SK-N-SH (cell line): Measurements from ENCODE around the gene PLEKHA8. TPM values are rescaled to one million over a fixed set of nuclear protein-coding genes. Genes with fewer than 3 reads are reported as not detected.

ENCODE experiments used
- CTCF ChIA-PET: fragments of 300-600, 350-600 bp; formaldehyde crosslinking; extraction: SDS; loops from one replicate; lab custom pipeline; 2021; lab: Yijun Ruan, JAX
- POLR2A ChIA-PET: fragments of 350-600 bp; sonication (Branson Sonifier 250); formaldehyde crosslinking; extraction: SDS; loops from one replicate; lab custom pipeline; 2020; ENCODE audit warnings: antibody characterized with exemption, inconsistent platforms; lab: Yijun Ruan, JAX
- DNase-seq: peaks from one replicate; pipeline ENCODE4 v3.0.0; 2012
- H2AFZ ChIP-seq: fragments of 200-600 bp; sonication (generic); 2 replicates; pipeline ENCODE4 v1.8.1; 2016; ENCODE audit warnings: antibody characterized with exemption, mild to moderate bottlenecking, low read depth
- H3F3A ChIP-seq: fragments of 200-600 bp; sonication (generic); replicated peaks from 2 replicates; pipeline ENCODE3; 2016; ENCODE audit warnings: antibody characterized with exemption, mild to moderate bottlenecking; ENCODE audit not compliant: insufficient read depth
- H3K27ac ChIP-seq, 2 experiments: fragments of 200-500 bp in 1 of 2; fragments of 200-600 bp in 1 of 2; sonication (Bioruptor generic) in 1 of 2; sonication (generic), shearing (Covaris generic) in 1 of 2; 2 replicates each; pipeline versions ENCODE4 v1.5.1 to v1.6.1; 2014 to 2016; ENCODE audit warnings: low read depth in 2 of 2, inconsistent platforms in 1 of 2, low read length in 1 of 2, mild to moderate bottlenecking in 1 of 2, mixed read lengths in 1 of 2
- H3K27me3 ChIP-seq: fragments of 200-600 bp; sonication (generic), shearing (Covaris generic); 2 replicates; pipeline ENCODE4 v1.6.1; 2016; ENCODE audit warnings: mixed run types; ENCODE audit not compliant: insufficient read depth
- H3K36me3 ChIP-seq, 2 experiments: fragments of 200-500 bp in 1 of 2; fragments of 200-600 bp in 1 of 2; sonication (Bioruptor generic) in 1 of 2; sonication (generic) in 1 of 2; replicated peaks in 1 of 2; 2 replicates each; pipeline versions ENCODE3 to v1.5.1; 2014 to 2016; ENCODE audit warnings: low read length in 1 of 2, mild to moderate bottlenecking in 1 of 2; ENCODE audit not compliant: insufficient read depth in 2 of 2, control insufficient read depth in 1 of 2
- H3K4me1 ChIP-seq, 2 experiments: fragments of 200-500 bp in 1 of 2; fragments of 200-600 bp in 1 of 2; sonication (Bioruptor generic) in 1 of 2; sonication (generic), shearing (Covaris generic) in 1 of 2; 2 replicates each; pipeline versions ENCODE4 v1.5.1 to v1.6.1; 2014 to 2016; ENCODE audit warnings: low read depth in 1 of 2, low read length in 1 of 2, mixed run types in 1 of 2; ENCODE audit not compliant: insufficient read depth in 2 of 2, control insufficient read depth in 1 of 2
- H3K4me2 ChIP-seq: fragments of 200-600 bp; sonication (generic), shearing (Covaris generic); 2 replicates; pipeline ENCODE4 v1.6.1; 2017; ENCODE audit warnings: mixed run types
- H3K4me3 ChIP-seq, 2 experiments: fragments of 200-500 bp in 1 of 2; fragments of 200-600 bp in 1 of 2; sonication (Bioruptor generic) in 1 of 2; sonication (generic), shearing (Covaris generic) in 1 of 2; 2 replicates each; pipeline versions ENCODE4 v1.5.1 to v1.8.1; 2014 to 2016; ENCODE audit warnings: low read depth in 2 of 2, inconsistent platforms in 1 of 2, low read length in 1 of 2, mild to moderate bottlenecking in 1 of 2, mixed read lengths in 1 of 2, moderate library complexity in 1 of 2
- H3K79me2 ChIP-seq: fragments of 200-600 bp; sonication (generic); 2 replicates; pipeline ENCODE4 v1.8.1; 2017; ENCODE audit warnings: mild to moderate bottlenecking; ENCODE audit not compliant: insufficient read depth
- H3K9ac ChIP-seq: fragments of 200-600 bp; sonication (generic); 2 replicates; pipeline ENCODE4 v1.6.1; 2017; ENCODE audit warnings: mixed run types
- H3K9me2 ChIP-seq: fragments of 200-600 bp; sonication (generic); 2 replicates; pipeline ENCODE4 v1.6.1; 2017; ENCODE audit warnings: mixed run types
- H3K9me3 ChIP-seq: fragments of 200-600 bp; sonication (generic); 2 replicates; pipeline ENCODE4 v1.6.1; 2017; ENCODE audit warnings: mixed run types, mild to moderate bottlenecking, moderate library complexity
- H4K20me1 ChIP-seq: fragments of 200-600 bp; sonication (generic); 2 replicates; pipeline ENCODE4 v1.6.1; 2017; ENCODE audit warnings: mild to moderate bottlenecking, mixed run types; ENCODE audit not compliant: insufficient read depth
- ELF1 ChIP-seq: IDR thresholded peaks from 2 replicates; pipeline ENCODE4 v1.4.0; 2012
- GABPA ChIP-seq: IDR thresholded peaks from 2 replicates; pipeline ENCODE4 v1.4.0; 2012; ENCODE audit warnings: low read depth, mild to moderate bottlenecking
- GATA2 ChIP-seq: sonication (generic); formaldehyde crosslinking; IDR thresholded peaks from 2 replicates; pipeline ENCODE4 v1.5.0; 2020; ENCODE audit warnings: mild to moderate bottlenecking, missing genetic modification reagents
- MEF2A ChIP-seq: IDR thresholded peaks from 2 replicates; pipeline ENCODE4 v1.4.0; 2012; ENCODE audit warnings: low read depth, borderline replicate concordance
- MXI1 ChIP-seq: IDR thresholded peaks from 2 replicates; pipeline ENCODE4 v1.6.1; 2012; ENCODE audit warnings: mild to moderate bottlenecking, low read depth, low read length, improper control_type of control experiment
- NRF1 ChIP-seq: IDR thresholded peaks from 2 replicates; pipeline ENCODE4 v1.6.1; 2012; ENCODE audit warnings: low read depth, mild to moderate bottlenecking, low read length
- RCOR1 ChIP-seq: fragments of 150-350 bp; IDR thresholded peaks from 2 replicates; pipeline ENCODE4 v1.6.1; 2017; ENCODE audit warnings: antibody characterized with exemption, low read length
- RFX5 ChIP-seq: IDR thresholded peaks from 2 replicates; pipeline ENCODE4 v1.6.1; 2012; ENCODE audit warnings: mild to moderate bottlenecking, improper control_type of control experiment, low read length
- RXRA ChIP-seq: IDR thresholded peaks from 2 replicates; pipeline ENCODE4 v1.4.0; 2012; ENCODE audit warnings: low read depth, mild to moderate bottlenecking, borderline replicate concordance
- SIN3A ChIP-seq: IDR thresholded peaks from 2 replicates; pipeline ENCODE4 v1.6.1; 2012; ENCODE audit warnings: low read depth, mild to moderate bottlenecking, low read length, moderate library complexity, borderline replicate concordance
- SMC3 ChIP-seq: IDR thresholded peaks from 2 replicates; pipeline ENCODE4 v1.6.1; 2012; ENCODE audit warnings: low read depth, low read length, improper control_type of control experiment
- TEAD4 ChIP-seq: IDR thresholded peaks from 2 replicates; pipeline ENCODE4 v1.4.0; 2012; ENCODE audit warnings: mild to moderate bottlenecking, borderline replicate concordance; ENCODE audit not compliant: insufficient read depth
- YY1 ChIP-seq: IDR thresholded peaks from 2 replicates; pipeline ENCODE4 v1.4.0; 2012; ENCODE audit warnings: low read depth, mild to moderate bottlenecking
- WGBS: methylation state at CpG from one replicate; pipeline ENCODE4 v1.1.6; 2017; ENCODE audit warnings: low lambda C conversion rate; 5-methylcytosine and 5-hydroxymethylcytosine counted together
- polyA plus RNA-seq, 3 experiments: library from polyadenylated mRNA; depleted of rRNA; stranded (reverse); fragments of >200 nt; gene quantifications; 2 replicates each; pipeline ENCODE4 v1.2.3, GENCODE V29; 2012
- TF ChIP-seq, protein P1 (sequence below): IDR thresholded peaks from 2 replicates; pipeline ENCODE4 v1.6.1; 2012; ENCODE audit warnings: mild to moderate bottlenecking, low read depth, low read length, moderate library complexity
- TF ChIP-seq, protein P2 (sequence below): IDR thresholded peaks from 2 replicates; pipeline ENCODE4; 2012
- TF ChIP-seq, protein P3 (sequence below): fragments of 150-350 bp; IDR thresholded peaks from 2 replicates; pipeline ENCODE4 v1.6.1; 2017; ENCODE audit warnings: antibody characterized with exemption, low read length, low read depth, borderline replicate concordance
- TF ChIP-seq, protein P4 (sequence below): IDR thresholded peaks from 2 replicates; pipeline ENCODE4 v1.4.0; 2012; ENCODE audit warnings: low read depth, borderline replicate concordance

The PLEKHA8 gene
- polyA plus RNA-seq, 1 of the 3 experiments (the other 2 are of a cell fraction): 4.9 TPM

DNA sequence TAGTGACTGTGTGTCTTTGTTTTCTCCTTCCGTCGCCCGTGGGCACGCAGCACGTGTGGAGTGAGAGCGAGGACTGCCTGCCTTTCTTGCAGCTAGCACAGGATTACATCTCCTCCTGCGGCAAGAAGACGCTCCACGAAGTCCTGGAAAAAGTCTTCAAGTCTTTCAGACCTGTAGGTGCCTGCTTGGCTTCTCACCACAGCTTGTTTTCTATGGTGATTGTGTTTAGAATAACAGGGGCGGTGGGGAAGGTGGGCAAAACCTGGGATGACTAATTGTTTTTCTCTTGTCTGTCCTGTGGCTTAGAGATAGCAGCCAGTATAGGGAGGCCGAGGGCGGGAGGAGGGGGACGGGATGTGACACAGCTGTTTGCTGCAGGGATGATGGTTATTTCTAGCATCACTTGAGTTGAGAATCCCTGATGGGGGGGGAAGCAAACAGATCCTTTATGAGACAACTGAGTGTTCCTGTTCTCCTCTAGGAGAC lies 118.0 kb downstream of the PLEKHA8 start:
- H3K4me2 ChIP-seq: no peak overlapping the region
- CTCF ChIA-PET: interaction anchor here (0.8 to 2.6 kb wide), 4 partner anchors 11 to 269 kb away, joined by 3 to 12 read pairs (median 4); partner anchors contain the start of gene MTURN
- TF ChIP-seq NRF1 (no peak), SIN3A (no peak), YY1 (no peak), GATA2 (CRISPR knock-in tag) (0 out of 2 replicates have a peak, but pooled peaks have one; percentile 29)
- TF ChIP-seq, all 33 proteins: peak for 1
- no peaks in the 10 kb centered on the region for H3K27me3 ChIP-seq
- H3K27ac ChIP-seq: no peak overlapping the region
- peak; percentile 73 for DNase-seq
- H3F3A ChIP-seq: peaks cover 5% of the 10 kb centered on the region
- H3K4me1 ChIP-seq: peaks cover 7 to 31% of the 10 kb centered on the region in 2 experiments
- 83% methylated on average over 13 of the region's 13 CpGs for WGBS
- no peaks in the 10 kb centered on the region for H3K9me3 ChIP-seq
- H3K9ac ChIP-seq: no peak overlapping the region
- POLR2A ChIA-PET: interaction anchor here (0.6 kb wide), 1 partner anchor 99 kb away, joined by 3 read pairs; no protein-coding TSS in a partner anchor
- H3K4me3 ChIP-seq: no peak overlapping the region
- H3K36me3 ChIP-seq: peaks cover 7 to 11% of the 10 kb centered on the region in 2 experiments
- H4K20me1 ChIP-seq: no peaks in the 10 kb centered on the region
- H3K79me2 ChIP-seq: peaks cover 30% of the 10 kb centered on the region
- H3K9me2 ChIP-seq: no peaks in the 10 kb centered on the region
- H2AFZ ChIP-seq: no peak overlapping the region

DNA sequence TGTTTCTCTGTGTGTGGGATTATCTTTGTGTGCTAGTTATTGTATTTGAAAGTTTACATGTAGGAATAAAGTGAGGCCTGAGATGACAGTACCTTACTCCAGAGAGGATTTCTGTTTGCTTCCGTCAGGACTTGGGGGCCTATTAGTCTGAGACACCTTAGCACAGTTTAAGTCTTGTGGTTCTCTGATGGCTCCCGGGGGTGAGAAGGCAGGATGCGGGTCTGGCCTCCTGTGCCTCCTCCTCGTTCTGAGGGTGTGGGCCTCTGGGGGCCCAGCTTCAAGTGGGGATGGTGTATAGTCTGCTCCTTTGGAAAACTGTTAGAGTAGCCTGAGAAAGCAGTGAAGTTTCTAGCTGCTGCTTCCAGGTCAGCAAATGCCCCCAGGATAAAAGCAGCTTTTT lies 119.0 kb downstream of the PLEKHA8 start:
- ChIA-PET CTCF (interaction anchor here (0.7 to 2.6 kb wide), 9 partner anchors 12 to 457 kb away, joined by 3 to 12 read pairs (median 4); partner anchors contain the start of gene MTURN), POLR2A (no interaction called here)
- Histone ChIP-seq H3K79me2 (peaks cover 20% of the 10 kb centered on the region; the same call in 1 of the 2 replicates), H3K36me3 (peaks cover 11 to 22% of the 10 kb centered on the region in 2 experiments), H2AFZ (no peak overlapping the region), H4K20me1 (no peaks in the 10 kb centered on the region), H3K4me2 (no peak overlapping the region), H3K9me3 (no peaks in the 10 kb centered on the region), H3K27me3 (no peaks in the 10 kb centered on the region), H3K4me3 (no peak overlapping the region), H3K4me1 (peaks cover 7 to 31% of the 10 kb centered on the region in 2 experiments), H3K27ac (no peak overlapping the region), H3K9ac (no peak overlapping the region), H3F3A (peaks cover 5% of the 10 kb centered on the region), H3K9me2 (no peaks in the 10 kb centered on the region)
- TF ChIP-seq MXI1 (no peak), RFX5 (no peak), RXRA (no peak), RCOR1 (no peak), YY1 (no peak), SMC3 (no peak), TEAD4 (no peak), NRF1 (no peak), GABPA (no peak), ELF1 (no peak), MEF2A (no peak), GATA2 (CRISPR knock-in tag) (no peak)
- TF ChIP-seq, protein P1, sequence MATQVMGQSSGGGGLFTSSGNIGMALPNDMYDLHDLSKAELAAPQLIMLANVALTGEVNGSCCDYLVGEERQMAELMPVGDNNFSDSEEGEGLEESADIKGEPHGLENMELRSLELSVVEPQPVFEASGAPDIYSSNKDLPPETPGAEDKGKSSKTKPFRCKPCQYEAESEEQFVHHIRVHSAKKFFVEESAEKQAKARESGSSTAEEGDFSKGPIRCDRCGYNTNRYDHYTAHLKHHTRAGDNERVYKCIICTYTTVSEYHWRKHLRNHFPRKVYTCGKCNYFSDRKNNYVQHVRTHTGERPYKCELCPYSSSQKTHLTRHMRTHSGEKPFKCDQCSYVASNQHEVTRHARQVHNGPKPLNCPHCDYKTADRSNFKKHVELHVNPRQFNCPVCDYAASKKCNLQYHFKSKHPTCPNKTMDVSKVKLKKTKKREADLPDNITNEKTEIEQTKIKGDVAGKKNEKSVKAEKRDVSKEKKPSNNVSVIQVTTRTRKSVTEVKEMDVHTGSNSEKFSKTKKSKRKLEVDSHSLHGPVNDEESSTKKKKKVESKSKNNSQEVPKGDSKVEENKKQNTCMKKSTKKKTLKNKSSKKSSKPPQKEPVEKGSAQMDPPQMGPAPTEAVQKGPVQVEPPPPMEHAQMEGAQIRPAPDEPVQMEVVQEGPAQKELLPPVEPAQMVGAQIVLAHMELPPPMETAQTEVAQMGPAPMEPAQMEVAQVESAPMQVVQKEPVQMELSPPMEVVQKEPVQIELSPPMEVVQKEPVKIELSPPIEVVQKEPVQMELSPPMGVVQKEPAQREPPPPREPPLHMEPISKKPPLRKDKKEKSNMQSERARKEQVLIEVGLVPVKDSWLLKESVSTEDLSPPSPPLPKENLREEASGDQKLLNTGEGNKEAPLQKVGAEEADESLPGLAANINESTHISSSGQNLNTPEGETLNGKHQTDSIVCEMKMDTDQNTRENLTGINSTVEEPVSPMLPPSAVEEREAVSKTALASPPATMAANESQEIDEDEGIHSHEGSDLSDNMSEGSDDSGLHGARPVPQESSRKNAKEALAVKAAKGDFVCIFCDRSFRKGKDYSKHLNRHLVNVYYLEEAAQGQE: no peak
- TF ChIP-seq, protein P2, sequence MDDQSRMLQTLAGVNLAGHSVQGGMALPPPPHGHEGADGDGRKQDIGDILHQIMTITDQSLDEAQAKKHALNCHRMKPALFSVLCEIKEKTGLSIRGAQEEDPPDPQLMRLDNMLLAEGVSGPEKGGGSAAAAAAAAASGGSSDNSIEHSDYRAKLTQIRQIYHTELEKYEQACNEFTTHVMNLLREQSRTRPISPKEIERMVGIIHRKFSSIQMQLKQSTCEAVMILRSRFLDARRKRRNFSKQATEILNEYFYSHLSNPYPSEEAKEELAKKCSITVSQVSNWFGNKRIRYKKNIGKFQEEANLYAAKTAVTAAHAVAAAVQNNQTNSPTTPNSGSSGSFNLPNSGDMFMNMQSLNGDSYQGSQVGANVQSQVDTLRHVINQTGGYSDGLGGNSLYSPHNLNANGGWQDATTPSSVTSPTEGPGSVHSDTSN: no peak
- TF ChIP-seq, protein P3, sequence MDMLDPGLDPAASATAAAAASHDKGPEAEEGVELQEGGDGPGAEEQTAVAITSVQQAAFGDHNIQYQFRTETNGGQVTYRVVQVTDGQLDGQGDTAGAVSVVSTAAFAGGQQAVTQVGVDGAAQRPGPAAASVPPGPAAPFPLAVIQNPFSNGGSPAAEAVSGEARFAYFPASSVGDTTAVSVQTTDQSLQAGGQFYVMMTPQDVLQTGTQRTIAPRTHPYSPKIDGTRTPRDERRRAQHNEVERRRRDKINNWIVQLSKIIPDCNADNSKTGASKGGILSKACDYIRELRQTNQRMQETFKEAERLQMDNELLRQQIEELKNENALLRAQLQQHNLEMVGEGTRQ: no peak
- TF ChIP-seq, protein P4, sequence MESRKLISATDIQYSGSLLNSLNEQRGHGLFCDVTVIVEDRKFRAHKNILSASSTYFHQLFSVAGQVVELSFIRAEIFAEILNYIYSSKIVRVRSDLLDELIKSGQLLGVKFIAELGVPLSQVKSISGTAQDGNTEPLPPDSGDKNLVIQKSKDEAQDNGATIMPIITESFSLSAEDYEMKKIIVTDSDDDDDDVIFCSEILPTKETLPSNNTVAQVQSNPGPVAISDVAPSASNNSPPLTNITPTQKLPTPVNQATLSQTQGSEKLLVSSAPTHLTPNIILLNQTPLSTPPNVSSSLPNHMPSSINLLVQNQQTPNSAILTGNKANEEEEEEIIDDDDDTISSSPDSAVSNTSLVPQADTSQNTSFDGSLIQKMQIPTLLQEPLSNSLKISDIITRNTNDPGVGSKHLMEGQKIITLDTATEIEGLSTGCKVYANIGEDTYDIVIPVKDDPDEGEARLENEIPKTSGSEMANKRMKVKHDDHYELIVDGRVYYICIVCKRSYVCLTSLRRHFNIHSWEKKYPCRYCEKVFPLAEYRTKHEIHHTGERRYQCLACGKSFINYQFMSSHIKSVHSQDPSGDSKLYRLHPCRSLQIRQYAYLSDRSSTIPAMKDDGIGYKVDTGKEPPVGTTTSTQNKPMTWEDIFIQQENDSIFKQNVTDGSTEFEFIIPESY: no peak
- no peak for DNase-seq
- 95% methylated on average over 4 of the region's 4 CpGs for WGBS
